Globus pallidus (tissue), 1 donor: ENCODE measurements around the gene ITGA11.
"Not testable (repeated sequence)": the region's sequence is repeated elsewhere in the genome, so short reads cannot be mapped to it uniquely, and the experiment has no call there.

Experiments used
- DNase-seq: peaks from one replicate; pipeline ENCODE4 v3.0.0-alpha.2; 2015; ENCODE audit warnings: low spot score

The ITGA11 gene

DNA sequence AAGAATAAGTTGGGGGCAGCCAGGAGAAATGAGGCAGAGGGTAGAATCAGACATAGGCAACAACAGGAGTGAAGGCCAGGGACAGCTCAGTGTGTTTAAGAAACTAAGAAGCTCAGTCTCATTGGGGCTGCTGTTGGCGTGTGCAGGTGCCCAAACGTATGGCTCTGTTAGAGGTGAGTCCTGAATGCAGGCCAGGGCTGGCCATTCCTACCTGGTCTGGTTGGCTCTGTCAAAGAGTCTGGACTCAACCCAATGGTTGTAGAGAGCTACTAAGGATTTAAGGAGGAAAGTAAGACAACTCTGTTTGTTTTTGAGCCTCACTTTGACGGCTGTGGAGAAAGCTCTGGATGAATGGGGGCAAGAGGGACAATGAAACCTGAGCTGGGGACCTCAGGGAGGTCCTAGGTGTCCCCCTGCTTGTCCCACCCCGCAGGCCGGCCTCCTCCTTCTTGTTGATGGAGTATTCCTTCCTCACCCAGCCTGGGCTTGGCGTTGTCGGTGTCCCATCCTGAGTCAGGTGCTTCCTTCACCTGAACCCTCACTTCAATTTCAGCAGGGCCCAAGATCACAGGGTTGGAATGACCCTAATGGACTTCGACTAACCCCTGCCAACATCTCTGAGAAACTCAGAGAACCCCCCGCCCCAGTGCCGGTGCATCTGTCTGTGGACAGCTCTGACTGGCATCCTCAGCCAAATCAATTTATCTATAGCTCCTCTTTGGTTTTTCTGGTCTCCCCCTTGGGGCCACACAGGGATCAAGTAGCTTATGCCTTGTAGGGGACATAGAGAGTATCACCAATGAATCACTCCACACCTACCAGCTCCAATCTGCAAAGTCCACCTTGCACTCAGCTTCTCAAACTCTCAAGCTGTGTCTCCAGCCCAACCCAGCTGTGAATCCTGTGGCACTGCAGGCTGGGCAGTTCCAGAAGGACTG, 8.3 kb downstream of the ITGA11 start:
- DNase-seq, result no peak

DNA sequence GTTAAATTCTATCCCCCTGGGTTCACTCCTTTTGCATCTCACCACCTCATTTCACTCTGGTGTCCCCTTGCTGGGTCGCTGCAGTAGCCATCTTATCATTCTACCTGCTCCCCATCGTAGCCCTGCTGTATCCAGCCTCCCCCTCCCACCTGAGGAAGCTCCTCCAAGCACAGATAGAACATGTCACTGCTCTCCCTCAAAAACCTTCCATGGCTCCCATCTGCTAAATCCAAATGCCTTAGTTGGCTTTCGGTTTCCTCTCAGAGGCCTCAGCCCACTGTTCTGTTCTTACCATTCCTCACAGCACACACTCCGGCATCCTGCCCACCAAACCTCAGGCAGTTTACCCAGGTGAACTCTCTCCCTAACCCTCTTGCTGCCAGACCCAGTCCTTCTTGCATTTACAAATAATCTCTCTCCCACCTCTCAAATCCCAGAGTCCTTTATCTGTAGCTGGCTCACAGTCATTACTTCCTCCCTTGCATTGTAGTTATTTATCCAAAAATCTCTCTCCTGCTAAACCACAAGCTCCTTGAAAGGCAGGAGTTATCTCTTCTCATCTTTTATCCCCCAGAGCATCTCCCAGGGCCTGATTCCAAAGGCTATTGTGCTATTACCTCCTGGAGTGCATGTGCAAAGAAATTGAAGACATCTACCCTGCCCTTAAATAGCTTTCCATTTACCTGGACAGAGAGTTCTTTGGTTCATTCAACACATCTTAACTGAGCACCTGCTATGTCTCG, 9.4 kb downstream of the ITGA11 start:
- not testable (repeated sequence) for DNase-seq

- no peak for DNase-seq
These were observed 10.1 kb downstream of the ITGA11 start for GRCh38 chr15:68421798-68422402.

GRCh38 chr15:68421115-68421551, 10.8 kb downstream of the ITGA11 start:
- DNase-seq, result no peak

DNA sequence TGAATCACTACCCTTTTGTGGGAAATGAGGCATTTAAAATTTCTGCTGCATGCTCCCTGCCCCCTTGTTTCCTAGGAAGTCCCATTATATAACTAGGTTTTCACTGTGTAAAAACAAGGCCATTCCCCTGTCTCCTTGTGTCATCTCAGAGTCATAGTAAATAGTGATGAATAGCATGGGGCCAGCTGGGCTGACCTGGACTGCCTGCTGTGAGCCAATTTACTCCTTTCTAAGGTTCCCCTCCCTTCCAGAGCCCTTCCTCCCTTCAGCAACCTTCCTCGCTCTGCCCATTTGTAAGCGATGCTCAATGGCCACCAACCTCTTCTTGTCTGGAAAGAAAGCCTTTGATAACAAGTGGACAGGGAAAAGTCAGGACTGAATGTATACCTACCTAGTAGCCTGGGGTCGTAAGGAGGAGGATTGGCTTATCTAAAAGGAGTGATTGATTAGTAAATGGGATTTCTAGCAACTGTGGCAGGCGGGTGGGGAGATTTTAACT, 11.7 kb downstream of the ITGA11 start:
- no peak for DNase-seq

DNA sequence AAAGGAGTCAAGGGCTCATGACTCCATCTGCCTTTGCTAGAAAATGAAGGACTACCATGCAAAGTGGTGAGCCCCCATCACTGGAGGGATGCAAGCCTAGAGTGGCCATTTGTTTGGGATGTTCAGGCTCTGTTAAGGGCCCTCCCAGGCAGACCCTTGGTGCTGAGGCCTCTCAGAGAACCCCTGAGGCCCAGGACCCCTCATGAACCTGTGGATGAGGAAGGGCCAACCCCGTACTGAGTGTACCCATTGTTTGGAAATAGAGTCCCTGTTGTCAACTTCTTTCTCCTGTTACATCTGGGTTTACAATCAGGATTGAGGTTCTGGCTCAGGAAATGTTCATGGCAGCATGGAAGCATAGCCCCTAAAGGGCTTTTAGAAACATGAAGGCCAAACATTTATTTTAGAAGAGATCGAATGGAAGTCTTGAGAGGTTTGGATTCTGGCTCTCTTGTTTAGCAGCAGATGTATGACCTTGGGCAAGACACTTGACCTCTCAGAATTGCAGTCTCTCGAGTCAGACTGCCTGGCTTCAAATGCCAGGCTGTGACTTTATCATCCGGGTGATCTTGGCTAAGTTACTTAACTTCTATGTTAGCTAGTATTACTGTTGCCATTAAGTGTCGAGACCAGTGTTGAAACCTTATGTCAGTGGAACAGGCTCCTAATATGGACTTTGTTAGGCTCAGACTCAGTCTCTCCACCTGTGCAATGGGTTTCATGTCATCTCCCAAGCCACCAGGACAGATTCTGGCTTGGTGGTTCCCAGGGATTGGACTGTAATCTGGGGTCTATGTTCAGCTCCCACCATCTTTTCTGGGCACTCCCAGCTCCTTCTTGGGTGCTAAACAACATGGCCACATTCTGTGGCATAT, 12.4 kb downstream of the ITGA11 start:
- no peak for DNase-seq

- no peak for DNase-seq
These were observed 13.3 kb downstream of the ITGA11 start for GRCh38 chr15:68418611-68419161.

DNA sequence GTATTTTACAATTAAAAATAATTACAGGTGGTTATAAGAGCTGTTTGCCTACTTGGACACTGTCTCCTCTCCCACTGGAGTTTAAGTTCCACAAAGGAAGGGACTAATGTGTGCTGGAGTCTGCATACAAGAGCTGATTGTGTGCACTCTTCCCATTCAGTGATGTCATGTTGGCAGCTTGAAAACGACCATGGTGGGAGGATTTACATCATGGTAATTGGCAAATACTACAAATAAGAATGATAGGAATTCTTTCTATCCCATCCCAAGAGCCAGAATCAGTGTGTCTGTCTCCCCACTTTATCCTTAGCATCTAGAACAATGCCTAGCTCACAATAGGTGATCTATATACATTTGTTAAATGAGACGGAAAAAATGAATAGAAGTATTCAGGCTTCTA, 14.1 kb downstream of the ITGA11 start:
- DNase-seq, result peak; percentile 31

DNA sequence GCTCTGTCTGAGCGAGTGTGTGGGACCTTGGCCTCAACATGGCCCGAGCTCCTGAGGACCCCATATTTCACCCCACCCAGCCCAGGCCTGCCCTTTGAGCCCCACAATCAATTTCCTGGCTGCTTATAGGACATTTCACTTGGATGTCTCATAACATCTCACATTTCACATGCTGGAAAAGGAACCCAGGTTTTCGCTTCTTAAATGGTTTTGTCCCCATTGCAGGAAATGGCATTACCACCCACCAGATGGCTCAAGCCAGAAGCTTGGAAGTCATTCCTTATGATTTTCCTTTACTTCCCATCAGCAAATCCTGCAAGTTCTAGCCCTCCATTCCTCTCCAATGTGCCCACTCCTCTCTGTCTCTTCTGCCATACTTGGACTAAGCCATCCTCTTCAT, 14.9 kb downstream of the ITGA11 start:
- DNase-seq, result no peak

DNA sequence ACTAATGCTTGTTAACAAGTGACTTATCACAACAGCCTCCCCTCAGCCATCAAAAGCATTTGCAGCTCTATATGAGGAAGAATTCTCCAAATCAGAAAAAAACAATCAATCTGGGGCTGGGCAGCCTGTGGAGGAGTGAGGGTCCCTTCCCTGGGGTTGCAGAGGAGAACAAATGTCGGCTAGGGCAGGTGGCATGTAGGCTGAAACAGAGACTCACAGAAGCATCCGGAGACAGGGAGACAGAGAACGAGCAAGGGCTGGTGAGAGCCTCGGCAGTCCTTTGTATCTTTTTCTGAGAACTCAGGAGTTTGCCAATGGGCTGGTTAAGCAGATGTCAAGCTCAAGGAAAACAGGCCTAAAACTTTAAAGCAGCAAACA, 15.8 kb downstream of the ITGA11 start:
- DNase-seq, result no peak

DNA sequence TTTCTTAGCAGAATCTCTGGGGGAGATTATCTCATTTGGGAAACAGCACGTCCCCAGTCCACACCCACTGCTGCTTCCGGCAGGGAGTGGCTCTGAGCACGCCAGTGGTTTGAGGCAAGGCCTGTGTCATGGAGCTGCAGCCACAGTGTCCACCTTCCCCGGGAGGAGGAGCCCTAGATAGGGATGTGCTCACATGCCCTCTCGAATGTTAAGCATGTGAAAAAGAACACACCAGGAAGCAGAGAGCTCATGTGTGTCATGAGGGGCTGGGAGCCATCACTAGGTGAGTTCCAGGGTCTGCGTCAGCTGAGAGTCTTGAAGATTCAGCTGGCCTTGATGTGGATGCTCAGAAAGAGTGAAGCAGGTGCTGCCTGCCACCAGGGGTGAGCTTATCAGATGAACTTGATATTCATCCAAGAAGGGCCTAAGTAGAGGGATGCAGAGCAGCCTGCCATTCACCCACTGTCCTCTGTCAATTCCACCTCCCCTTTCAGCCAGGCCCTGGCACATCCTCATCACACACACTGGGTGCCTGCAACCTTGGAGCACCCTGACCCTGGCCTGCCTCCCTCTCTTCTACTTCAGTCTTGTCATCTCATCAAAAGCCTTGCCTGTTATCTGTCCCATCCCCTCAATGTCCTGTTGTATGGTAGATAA, 16.3 kb downstream of the ITGA11 start:
- DNase-seq, result no peak

DNA sequence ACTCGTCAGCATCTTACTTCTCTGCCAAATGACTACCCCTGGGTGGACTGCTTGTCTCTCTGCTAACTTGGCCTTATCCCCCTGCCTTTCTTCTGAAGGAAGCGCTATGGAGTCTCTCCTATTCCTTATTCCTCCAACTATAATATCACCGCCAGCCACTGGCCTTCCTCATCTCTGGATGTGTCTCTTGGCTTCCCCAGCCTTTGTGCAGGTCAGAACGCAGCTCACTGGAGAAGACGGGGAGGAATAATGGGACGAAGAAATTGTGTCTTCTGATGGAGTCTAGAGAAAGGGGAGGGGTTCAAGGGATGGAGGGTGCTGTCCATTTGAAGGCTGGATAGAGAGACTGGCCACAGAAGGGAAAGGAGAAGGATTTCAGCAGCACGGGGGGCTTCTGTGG, 16.9 kb downstream of the ITGA11 start:
- no peak for DNase-seq

- no peak for DNase-seq
These were observed 17.4 kb downstream of the ITGA11 start for GRCh38 chr15:68414591-68414990.

- no peak for DNase-seq
These were observed 17.8 kb downstream of the ITGA11 start for GRCh38 chr15:68414206-68414555.

DNA sequence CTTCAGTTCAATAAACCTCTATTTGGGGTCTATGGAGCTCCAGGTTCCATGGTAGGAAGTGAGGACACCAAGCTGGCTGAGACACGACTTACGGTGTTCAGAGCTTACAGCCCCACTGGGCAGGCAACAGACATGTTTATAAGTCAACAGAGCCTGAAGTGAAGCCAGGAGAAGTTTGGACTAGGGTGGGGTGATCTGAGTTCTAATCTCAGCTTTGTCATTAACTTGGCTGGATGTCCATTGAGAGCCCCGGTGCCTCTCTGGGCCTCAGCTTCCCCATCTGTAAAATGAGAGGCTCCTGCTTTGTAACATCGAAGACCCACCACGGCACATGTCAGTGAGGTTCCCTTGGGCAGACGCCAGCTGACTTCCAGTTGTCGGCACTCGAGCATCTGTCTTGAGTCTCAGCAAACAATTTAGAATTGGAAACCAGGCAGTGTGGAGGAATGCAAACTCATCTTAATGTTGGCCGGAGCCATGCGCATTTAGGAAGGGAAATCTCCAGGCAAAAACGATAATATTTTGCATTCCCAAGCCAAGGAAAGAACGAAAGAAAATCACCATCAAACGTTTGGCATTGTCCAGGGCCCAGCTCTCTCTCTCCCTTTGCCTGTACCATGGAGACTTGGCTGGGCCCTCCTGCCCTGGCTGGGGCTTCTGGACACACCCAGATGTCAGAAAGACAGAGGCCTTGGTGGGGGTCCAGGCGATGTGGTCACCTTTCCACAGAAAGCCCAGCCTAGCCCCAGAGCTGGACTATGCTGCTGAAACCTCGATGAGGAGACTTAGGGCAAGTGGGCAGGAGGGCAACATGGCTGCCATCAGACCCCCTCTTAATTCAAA, 18.4 kb downstream of the ITGA11 start:
- no peak for DNase-seq

GRCh38 chr15:68412218-68412617, 19.7 kb downstream of the ITGA11 start:
- no peak for DNase-seq

- no peak for DNase-seq
These were observed 20.2 kb downstream of the ITGA11 start for GRCh38 chr15:68411735-68412134.

DNA sequence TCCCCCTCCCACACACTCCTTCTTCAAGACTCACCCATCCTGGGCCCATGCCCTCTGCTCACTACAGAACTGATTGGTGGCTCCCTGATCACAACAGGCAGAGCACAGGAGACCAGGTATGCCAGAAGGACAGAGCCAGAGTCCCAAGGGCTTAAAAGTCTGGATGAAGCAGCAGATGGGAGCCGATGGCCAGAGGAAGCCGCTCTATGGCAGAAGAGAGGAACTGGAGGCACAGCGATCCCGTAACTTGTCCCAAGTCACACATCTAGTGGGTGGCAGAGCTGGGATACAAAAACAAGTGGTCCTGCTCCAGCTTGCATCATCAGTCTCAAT, 20.7 kb downstream of the ITGA11 start:
- DNase-seq, result no peak

- no peak for DNase-seq
These were observed 21.3 kb downstream of the ITGA11 start for GRCh38 chr15:68410466-68411342.
